NCI-H526 treated with DMSO at 0.1 percent for 48 hours (cell line): ENCODE data around the gene SIPA1L2.

Experiments used
- DNase-seq: peaks from one replicate; lab custom pipeline; 2025; lab: John Stamatoyannopoulos, UW

Gene SIPA1L2

GRCh38 chr1:232630047-232630893 lies at the start of gene SIPA1L2:
TSS of gene SIPA1L2 (minus strand) at chr1:232630133. CDS start at chr1:232515339, 114,794 bp downstream.
- peak; percentile 81 for DNase-seq

GRCh38 chr1:232678185-232678886 lies 48.4 kb upstream of the SIPA1L2 start:
- DNase-seq = no peak

GRCh38 chr1:232676307-232676706 lies 46.4 kb upstream of the SIPA1L2 start:
- DNase-seq = no peak

- no peak for DNase-seq
Measured at GRCh38 chr1:232675898-232676297, 46.0 kb upstream of the SIPA1L2 start.

- DNase-seq = no peak
Measured at GRCh38 chr1:232675260-232675659, 45.3 kb upstream of the SIPA1L2 start.

GRCh38 chr1:232673256-232673655 lies 43.3 kb upstream of the SIPA1L2 start:
- no peak for DNase-seq

- DNase-seq = no peak
Measured at GRCh38 chr1:232669981-232670747, 40.2 kb upstream of the SIPA1L2 start.

- no peak for DNase-seq
Measured at GRCh38 chr1:232667778-232668165, 37.8 kb upstream of the SIPA1L2 start.

GRCh38 chr1:232667094-232667777 lies 37.3 kb upstream of the SIPA1L2 start:
- DNase-seq = no peak

- no peak for DNase-seq
Measured at GRCh38 chr1:232664844-232665777, 35.2 kb upstream of the SIPA1L2 start.

GRCh38 chr1:232662910-232663309 lies 33.0 kb upstream of the SIPA1L2 start:
- DNase-seq = no peak

GRCh38 chr1:232658386-232658785 lies 28.5 kb upstream of the SIPA1L2 start:
- DNase-seq = no peak

- no peak for DNase-seq
Measured at GRCh38 chr1:232657426-232658005, 27.6 kb upstream of the SIPA1L2 start.

GRCh38 chr1:232655746-232656085 lies 25.8 kb upstream of the SIPA1L2 start:
- DNase-seq = no peak

- no peak for DNase-seq
Measured at GRCh38 chr1:232655028-232655745, 25.3 kb upstream of the SIPA1L2 start.

GRCh38 chr1:232653789-232654188 lies 23.9 kb upstream of the SIPA1L2 start:
- no peak for DNase-seq

GRCh38 chr1:232650845-232651244 lies 20.9 kb upstream of the SIPA1L2 start:
- no peak for DNase-seq

GRCh38 chr1:232650418-232650817 lies 20.5 kb upstream of the SIPA1L2 start:
- no peak for DNase-seq

GRCh38 chr1:232648316-232648715 lies 18.4 kb upstream of the SIPA1L2 start:
- no peak for DNase-seq

GRCh38 chr1:232644209-232644608 lies 14.3 kb upstream of the SIPA1L2 start:
- DNase-seq = no peak
